OCI-LY3 (cell line): ENCODE measurements around the gene NBPF9.
"Not testable (repeated sequence)": the region's sequence is repeated elsewhere in the genome, so short reads cannot be mapped to it uniquely, and the experiment has no call there.

ENCODE experiments used
- CTCF ChIP-seq: fragments of 200-600, 300-600 bp; sonication (generic); IDR thresholded peaks from 2 replicates; pipeline ENCODE4 v1.5.1; 2014; ENCODE audit warnings: antibody characterized with exemption, low read length, low read depth
- EZH2phosphoT487 ChIP-seq: fragments of 200-600 bp; shearing (Covaris generic); IDR thresholded peaks from 2 replicates; pipeline ENCODE4 v1.6.1; 2018; ENCODE audit warnings: antibody characterized with exemption, mixed run types, low read depth

GRCh38 chr1:149009761-149010160 lies 93.6 kb downstream of the NBPF9 start:
- TF ChIP-seq CTCF, EZH2phosphoT487: not testable (repeated sequence)
